Epithelial cell of proximal tubule (primary cell): ENCODE data around the gene IL7R. TPM values are rescaled to one million over a fixed set of nuclear protein-coding genes. Genes with fewer than 3 reads are reported as not detected.

Source experiments
- DNase-seq: peaks from one replicate; pipeline ENCODE4 v3.0.0-alpha.2; 2011; ENCODE audit warnings: low read depth
- H3K4me3 ChIP-seq: 2 replicates; pipeline ENCODE4 v1.5.1; 2011; ENCODE audit warnings: low read depth, mild to moderate bottlenecking, low read length
- CTCF ChIP-seq: conservative IDR thresholded peaks from 2 replicates; pipeline ENCODE4 v1.5.1; 2012; ENCODE audit warnings: low read depth, mild to moderate bottlenecking, low read length
- total RNA-seq: library from RNA; depleted of rRNA; stranded (reverse); fragments of >200 nt; gene quantifications from 2 replicates; pipeline ENCODE4 v1.2.3, GENCODE V29; 2015

The IL7R gene, protein sequence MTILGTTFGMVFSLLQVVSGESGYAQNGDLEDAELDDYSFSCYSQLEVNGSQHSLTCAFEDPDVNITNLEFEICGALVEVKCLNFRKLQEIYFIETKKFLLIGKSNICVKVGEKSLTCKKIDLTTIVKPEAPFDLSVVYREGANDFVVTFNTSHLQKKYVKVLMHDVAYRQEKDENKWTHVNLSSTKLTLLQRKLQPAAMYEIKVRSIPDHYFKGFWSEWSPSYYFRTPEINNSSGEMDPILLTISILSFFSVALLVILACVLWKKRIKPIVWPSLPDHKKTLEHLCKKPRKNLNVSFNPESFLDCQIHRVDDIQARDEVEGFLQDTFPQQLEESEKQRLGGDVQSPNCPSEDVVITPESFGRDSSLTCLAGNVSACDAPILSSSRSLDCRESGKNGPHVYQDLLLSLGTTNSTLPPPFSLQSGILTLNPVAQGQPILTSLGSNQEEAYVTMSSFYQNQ
- total RNA-seq = 0.12 and 1.6 TPM in 2 replicates

- no peak for DNase-seq
- no peak within 1 kb of the TSS for H3K4me3 ChIP-seq
- TF ChIP-seq CTCF = no peak
Observed at GRCh38 chr5:35856765-35857351, at the start of gene IL7R. Gene IL7R, plus strand, starts transcription at chr5:35856891. Its CDS starts 87 bp downstream, at chr5:35856978.

DNA sequence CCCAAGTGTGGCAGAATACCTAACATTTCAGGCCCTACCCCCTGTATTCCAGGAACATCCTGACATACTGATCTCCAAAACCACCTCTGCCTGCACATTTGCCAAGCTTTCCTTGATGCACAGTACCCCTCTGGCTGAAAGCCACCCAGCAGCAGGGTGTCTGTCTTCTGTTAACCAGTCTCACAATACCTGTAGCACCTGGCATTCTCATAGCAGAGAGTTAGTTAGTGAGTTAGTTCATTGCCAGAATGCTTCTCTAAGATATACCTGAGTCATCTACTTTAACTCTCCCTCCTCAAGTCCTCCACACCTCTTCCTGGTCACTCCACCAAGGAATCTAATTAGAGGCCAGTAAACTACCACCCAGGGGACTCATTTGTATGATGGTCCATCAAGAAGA lies 46.1 kb upstream of the IL7R start:
- no peak for TF ChIP-seq CTCF
- no peak overlapping the region for H3K4me3 ChIP-seq
- DNase-seq = no peak

DNA sequence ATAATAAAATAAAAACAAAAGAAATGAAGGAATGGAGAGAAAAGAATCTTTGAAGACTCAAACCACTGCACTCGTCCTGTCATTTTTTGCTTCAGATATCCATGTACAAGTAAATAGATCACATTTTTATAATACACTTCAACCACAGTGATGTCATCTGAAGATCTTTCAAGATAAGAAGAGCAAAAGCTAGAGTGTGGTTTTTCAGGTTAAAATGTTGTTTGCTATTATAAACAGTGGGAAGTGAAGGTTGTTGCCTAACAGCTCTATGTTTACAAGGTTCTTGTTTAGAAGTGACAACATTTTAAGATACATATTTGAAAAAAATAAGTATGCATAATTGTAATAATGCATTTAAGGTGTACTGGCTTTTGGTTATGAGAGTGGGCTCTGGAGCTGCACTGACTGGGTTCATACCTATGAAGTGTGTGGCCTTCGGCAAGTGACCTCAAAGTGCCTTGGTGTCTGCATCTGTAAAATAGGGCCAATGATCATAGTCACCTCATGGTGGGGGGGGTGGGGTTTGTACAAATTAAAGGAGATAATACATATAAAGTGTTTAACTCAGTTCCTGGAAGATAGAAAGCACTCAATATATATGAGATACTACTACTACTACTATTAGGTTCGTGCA lies 45.5 kb upstream of the IL7R start:
- DNase-seq = no peak
- no peak for TF ChIP-seq CTCF
- H3K4me3 ChIP-seq = no peak overlapping the region

- DNase-seq = no peak
- no peak overlapping the region for H3K4me3 ChIP-seq
- TF ChIP-seq CTCF = no peak
Observed at GRCh38 chr5:35813521-35813920, 43.2 kb upstream of the IL7R start.

DNA sequence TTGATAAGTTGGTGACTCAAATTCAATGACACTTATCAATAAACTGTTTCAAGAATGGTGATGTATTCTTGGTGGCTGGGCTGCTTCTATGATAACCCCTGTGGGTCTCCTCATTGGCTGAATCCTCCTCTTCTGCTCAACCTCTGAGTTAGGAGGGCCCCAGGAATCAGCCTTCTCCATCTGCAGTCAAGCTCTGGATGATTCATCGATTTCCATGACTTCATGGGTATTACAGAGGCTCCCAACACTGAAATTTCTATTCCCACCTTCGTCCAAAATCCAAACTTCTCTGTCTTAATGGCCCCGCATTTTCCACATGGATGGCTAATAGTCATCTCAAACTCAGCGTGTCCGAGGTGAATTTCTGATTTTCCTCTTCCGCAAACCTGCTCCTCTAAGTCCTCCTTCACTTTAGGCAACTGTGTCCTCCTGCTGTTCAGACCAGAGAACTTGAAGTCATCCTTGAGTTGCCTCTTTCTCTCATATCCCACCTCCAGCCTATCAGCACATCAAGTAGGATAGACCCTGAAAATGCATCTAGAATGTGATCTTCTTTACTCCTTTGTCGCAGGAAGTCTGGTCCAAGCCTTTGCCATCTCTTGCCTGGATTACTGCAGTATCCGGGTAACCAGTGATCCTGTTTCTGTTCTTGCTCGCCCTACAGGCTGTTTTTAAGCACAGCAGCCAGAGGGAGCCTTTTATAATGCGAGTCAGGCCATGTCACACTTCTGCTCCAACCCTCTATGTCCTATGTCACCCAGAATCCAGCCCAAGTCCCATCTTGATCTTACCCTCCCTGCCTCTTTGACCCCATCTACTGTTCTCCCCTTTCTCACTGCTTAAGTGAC lies 41.4 kb upstream of the IL7R start:
- TF ChIP-seq CTCF = peak; percentile 72
- DNase-seq = no peak
- no peak overlapping the region for H3K4me3 ChIP-seq

DNA sequence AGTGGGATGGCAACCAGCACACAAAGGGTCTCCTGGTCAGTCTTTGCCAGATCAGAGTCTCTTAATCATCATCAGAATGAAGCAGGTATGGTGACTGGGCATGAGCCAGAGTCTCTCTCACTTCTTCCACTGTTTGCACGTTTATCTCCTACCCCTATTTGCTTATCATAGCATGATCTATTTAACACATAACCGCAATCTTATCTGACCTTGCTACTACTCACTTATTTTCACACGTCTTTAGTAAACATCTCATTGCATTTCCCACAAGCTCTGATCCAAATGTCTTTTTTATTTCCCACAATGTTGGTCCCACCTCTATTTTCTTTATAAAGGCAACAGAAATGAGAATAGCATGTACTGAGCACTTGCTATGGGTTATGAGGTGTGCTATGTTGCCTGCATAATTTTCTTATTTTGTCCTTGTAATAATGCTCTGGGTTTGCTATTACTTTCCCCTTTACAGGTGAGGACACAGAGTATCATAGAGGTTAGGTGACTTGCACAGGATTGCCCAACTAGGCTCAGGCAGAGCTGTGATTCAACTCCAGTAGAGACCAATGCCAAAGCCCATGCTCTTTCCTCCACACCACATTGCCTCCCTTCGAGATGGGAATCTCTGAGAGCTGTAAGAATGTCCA lies 39.7 kb upstream of the IL7R start:
- TF ChIP-seq CTCF = no peak
- DNase-seq = no peak
- H3K4me3 ChIP-seq = no peak overlapping the region
